Activated T-helper 1 cell treated with anti-CD3 and anti-CD28 coated beads, Interleukin-12 subunit alpha, Interleukin-12 subunit beta, Interleukin-2, Interleukin-4 antibody, amounts not matched to agents 30 ng/mL and 10 ng/mL and 1 ng/mL, durations not matched to agents 14 hours and 24 hours and 36 hours (primary cell): ENCODE results near the gene TAS2R40. TPM values are rescaled to one million over a fixed set of nuclear protein-coding genes. Genes with fewer than 3 reads are reported as not detected.
"Not testable (repeated sequence)": the region's sequence is repeated elsewhere in the genome, so short reads cannot be mapped to it uniquely, and the experiment has no call there.

Experiments used
- DNase-seq: peaks from one replicate; pipeline ENCODE4 v3.0.0; 2021; ENCODE audit warnings: low spot score
- H3K27ac Mint-ChIP-seq: one replicate; pipeline ENCODE4 v1.8.0; 2021; ENCODE audit warnings: mild to moderate bottlenecking, mixed read lengths
- H3K27me3 Mint-ChIP-seq: one replicate; pipeline ENCODE4 v1.8.0; 2022; ENCODE audit warnings: mild to moderate bottlenecking, moderate library complexity, mixed read lengths; ENCODE audit not compliant: insufficient read depth
- H3K36me3 Mint-ChIP-seq: one replicate; pipeline ENCODE4 v1.8.0; 2021; ENCODE audit warnings: low read depth, mixed read lengths
- H3K4me1 Mint-ChIP-seq: one replicate; pipeline ENCODE4 v1.8.0; 2021; ENCODE audit warnings: low read depth, mixed read lengths
- H3K4me3 Mint-ChIP-seq: one replicate; pipeline ENCODE4 v1.8.0; 2021; ENCODE audit warnings: mild to moderate bottlenecking, moderate library complexity, mixed read lengths
- H3K9me3 Mint-ChIP-seq: one replicate; pipeline ENCODE4 v1.8.0; 2021; ENCODE audit warnings: mixed read lengths
- intact Hi-C: fragments of 100-400 bp; cut with micrococcal nuclease; formaldehyde crosslinking; loops from one replicate; pipeline ENCODE4 v1.15.1; 2024
- total RNA-seq: library from RNA; stranded (reverse); gene quantifications from 2 replicates; pipeline ENCODE4 v1.2.3, GENCODE V29; 2022

Gene TAS2R40
- total RNA-seq, result not detected in 2 replicates

DNA sequence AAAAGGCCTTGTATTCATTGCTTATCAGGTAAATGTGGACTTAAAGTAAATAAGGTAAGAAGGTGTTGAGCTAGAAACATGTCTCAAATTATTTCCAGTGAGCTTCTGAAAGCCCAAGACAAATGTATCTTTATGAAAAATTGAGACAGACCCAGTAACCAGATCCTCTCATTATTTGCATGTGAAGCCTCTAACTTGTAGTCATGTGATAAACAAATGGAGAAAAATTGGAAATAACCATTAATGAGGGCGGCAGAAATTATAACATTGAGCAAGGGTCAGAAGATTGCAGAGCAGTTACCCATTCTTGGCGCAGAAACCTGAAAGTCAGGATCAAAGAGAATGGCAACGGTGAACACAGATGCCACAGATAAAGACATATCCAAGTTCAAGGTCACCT is at the start of gene TAS2R40:
TAS2R40 (plus strand) TSS at position 301 of the 400 bp plus-strand sequence; CDS start at position 343, 42 bp downstream.
- intact Hi-C loops, result no loop called here
- H3K36me3 Mint-ChIP-seq, result no peaks in the 10 kb centered on the region
- H3K4me3 Mint-ChIP-seq, result no peak within 1 kb of the TSS

GRCh38 chr7:143172354-143172753 is 49.5 kb upstream of the TAS2R40 start:
- DNase-seq, result no peak
- H3K27ac Mint-ChIP-seq, result no peak overlapping the region
- intact Hi-C loops, result no loop called here

More for the DNA sequence above, at the start of gene TAS2R40:
- Mint-ChIP-seq H3K9me3 (no peaks in the 10 kb centered on the region), H3K27ac (no peak within 1 kb of the TSS), H3K4me1 (no peaks in the 10 kb centered on the region), H3K27me3 (peaks cover 38% of the 10 kb centered on the region)
- DNase-seq, result no peak

DNA sequence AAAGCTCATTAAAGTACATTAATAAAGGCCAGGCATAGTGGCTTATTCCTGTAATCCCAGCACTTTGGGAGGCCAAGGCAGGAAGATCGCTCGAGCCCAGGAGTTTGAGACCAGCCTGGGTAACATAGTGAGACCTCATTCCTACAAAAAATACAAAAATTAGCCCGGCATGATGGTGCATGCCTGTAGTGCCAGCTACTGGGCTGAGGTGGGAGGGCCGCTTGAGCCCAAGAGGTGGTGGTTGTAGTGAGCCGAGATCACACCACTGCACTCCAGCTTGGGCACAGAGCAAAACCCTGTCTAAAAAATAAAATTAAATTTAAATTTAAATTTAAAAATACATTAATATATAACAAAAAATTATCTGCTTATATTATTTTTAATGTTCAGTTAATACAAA is 45.7 kb upstream of the TAS2R40 start:
- no peak overlapping the region for H3K4me3 Mint-ChIP-seq
- H3K9me3 Mint-ChIP-seq, result peaks cover 18% of the 10 kb centered on the region
- H3K4me1 Mint-ChIP-seq, result no peaks in the 10 kb centered on the region
- peaks cover 3% of the 10 kb centered on the region for H3K27me3 Mint-ChIP-seq
- intact Hi-C loops, result no loop called here
- no peaks in the 10 kb centered on the region for H3K36me3 Mint-ChIP-seq
- H3K27ac Mint-ChIP-seq, result no peak overlapping the region
- DNase-seq, result no peak

More at GRCh38 chr7:143172354-143172753, 49.5 kb upstream of the TAS2R40 start:
- Mint-ChIP-seq H3K4me3 (no peak overlapping the region), H3K27me3 (peaks cover 3% of the 10 kb centered on the region), H3K4me1 (no peaks in the 10 kb centered on the region), H3K36me3 (no peaks in the 10 kb centered on the region), H3K9me3 (peaks cover 3% of the 10 kb centered on the region)

GRCh38 chr7:143177374-143178119 is 44.3 kb upstream of the TAS2R40 start:
- Mint-ChIP-seq H3K4me1 (no peaks in the 10 kb centered on the region), H3K4me3 (no peak overlapping the region), H3K27me3 (no peaks in the 10 kb centered on the region), H3K36me3 (no peaks in the 10 kb centered on the region), H3K27ac (no peak overlapping the region), H3K9me3 (peaks cover 22% of the 10 kb centered on the region)
- no peak for DNase-seq
- intact Hi-C loops, result no loop called here

GRCh38 chr7:143180771-143181170 is 41.1 kb upstream of the TAS2R40 start:
- intact Hi-C loops, H3K27me3 Mint-ChIP-seq, H3K4me3 Mint-ChIP-seq, H3K36me3 Mint-ChIP-seq, H3K27ac Mint-ChIP-seq, H3K4me1 Mint-ChIP-seq, DNase-seq: not testable (repeated sequence)
- H3K9me3 Mint-ChIP-seq, result peaks cover 22% of the 10 kb centered on the region

DNA sequence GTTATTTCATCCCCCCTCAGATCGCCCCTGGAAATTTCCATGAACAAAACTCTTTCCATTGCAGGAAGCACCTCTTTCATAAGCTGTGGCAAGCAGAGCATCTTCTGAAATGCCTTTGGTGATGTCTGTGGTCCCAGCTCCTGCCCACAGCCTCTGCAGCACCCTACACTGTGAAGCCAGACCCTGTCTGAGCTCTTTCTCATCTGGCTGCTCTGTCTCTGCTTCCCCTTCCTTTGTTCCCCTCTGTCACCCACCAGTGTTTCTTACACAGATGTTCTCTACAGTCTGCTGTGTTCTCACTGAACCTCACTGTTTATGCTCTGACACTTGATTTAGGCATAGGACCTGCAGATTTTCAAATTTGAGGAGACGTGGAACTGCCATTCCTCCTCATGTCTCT is 40.5 kb upstream of the TAS2R40 start:
- Mint-ChIP-seq H3K9me3 (peaks cover 22% of the 10 kb centered on the region), H3K4me3 (no peak overlapping the region), H3K27ac (no peak overlapping the region), H3K4me1 (no peaks in the 10 kb centered on the region), H3K27me3 (no peaks in the 10 kb centered on the region), H3K36me3 (no peaks in the 10 kb centered on the region)
- intact Hi-C loops, result no loop called here
- DNase-seq, result no peak

DNA sequence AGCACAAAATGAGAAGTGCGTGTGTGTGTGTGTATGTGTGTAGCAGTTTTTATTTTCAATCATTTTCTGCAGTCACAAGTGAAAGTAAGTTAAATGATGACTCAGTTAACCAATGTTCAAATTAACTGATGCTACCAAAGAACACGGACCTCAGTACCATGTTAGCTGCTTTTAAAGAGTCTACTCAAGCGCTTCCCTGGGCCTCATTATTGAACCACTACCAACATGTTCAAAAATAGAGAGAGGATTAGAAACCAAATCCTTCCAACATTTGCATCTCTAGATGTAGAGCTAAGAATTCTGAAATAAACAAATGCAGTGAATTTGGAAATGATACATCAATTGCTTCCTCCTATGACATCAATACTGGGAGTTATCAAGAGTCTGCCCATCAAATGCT is 38.8 kb upstream of the TAS2R40 start, which contains the start of gene TAS2R39:
TAS2R39 (plus strand) TSS at position 396 of the 400 bp plus-strand sequence; CDS start at position 396, 0 bp downstream.
- DNase-seq, result no peak
- H3K4me1 Mint-ChIP-seq, result no peaks in the 10 kb centered on the region
- no peaks in the 10 kb centered on the region for H3K36me3 Mint-ChIP-seq
- peaks cover 13% of the 10 kb centered on the region for H3K9me3 Mint-ChIP-seq
- H3K27ac Mint-ChIP-seq, result no peak within 1 kb of the TSS
- intact Hi-C loops, result no loop called here
- H3K27me3 Mint-ChIP-seq, result peaks cover 3% of the 10 kb centered on the region
- no peak within 1 kb of the TSS for H3K4me3 Mint-ChIP-seq

DNA sequence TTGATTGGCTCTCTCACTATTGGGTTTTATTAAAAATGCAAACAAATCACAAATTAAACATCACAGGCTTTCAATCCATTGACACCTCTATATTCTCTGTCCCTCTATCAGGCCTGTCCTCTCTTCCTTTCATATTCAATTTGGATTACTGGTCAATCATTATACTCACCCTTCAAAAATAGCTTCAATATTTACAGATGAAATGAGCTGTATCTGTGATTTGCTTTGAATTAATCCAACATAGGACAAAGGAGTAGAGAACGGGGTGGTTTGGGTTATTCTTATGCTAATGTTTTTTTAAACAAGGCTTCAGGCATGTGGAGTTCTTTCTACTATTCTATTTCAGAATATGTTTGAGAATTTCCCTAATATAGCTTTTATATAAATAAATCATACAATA is 36.3 kb upstream of the TAS2R40 start:
- peaks cover 4% of the 10 kb centered on the region for H3K9me3 Mint-ChIP-seq
- no peak for DNase-seq

GRCh38 chr7:143188994-143189393 is 32.8 kb upstream of the TAS2R40 start:
- intact Hi-C loops, result no loop called here
- H3K9me3 Mint-ChIP-seq, result no peaks in the 10 kb centered on the region
- no peak overlapping the region for H3K27ac Mint-ChIP-seq
- DNase-seq, result no peak
- H3K27me3 Mint-ChIP-seq, result peaks cover 3% of the 10 kb centered on the region
- no peak overlapping the region for H3K4me3 Mint-ChIP-seq
- no peaks in the 10 kb centered on the region for H3K4me1 Mint-ChIP-seq
- no peaks in the 10 kb centered on the region for H3K36me3 Mint-ChIP-seq

More for the DNA sequence above, 36.3 kb upstream of the TAS2R40 start:
- intact Hi-C loops, result no loop called here
- Mint-ChIP-seq H3K36me3 (no peaks in the 10 kb centered on the region), H3K4me3 (no peak overlapping the region), H3K27me3 (peaks cover 3% of the 10 kb centered on the region), H3K27ac (no peak overlapping the region), H3K4me1 (no peaks in the 10 kb centered on the region)

GRCh38 chr7:143193880-143194279 is 28.0 kb upstream of the TAS2R40 start:
- Mint-ChIP-seq H3K9me3 (no peaks in the 10 kb centered on the region), H3K27ac (no peak overlapping the region), H3K27me3 (no peaks in the 10 kb centered on the region), H3K4me3 (no peak overlapping the region), H3K4me1 (no peaks in the 10 kb centered on the region), H3K36me3 (no peaks in the 10 kb centered on the region)
- no peak for DNase-seq
- intact Hi-C loops, result no loop called here

GRCh38 chr7:143199040-143199439 is 22.8 kb upstream of the TAS2R40 start:
- H3K4me1 Mint-ChIP-seq, result no peaks in the 10 kb centered on the region
- DNase-seq, result no peak
- H3K36me3 Mint-ChIP-seq, result no peaks in the 10 kb centered on the region

DNA sequence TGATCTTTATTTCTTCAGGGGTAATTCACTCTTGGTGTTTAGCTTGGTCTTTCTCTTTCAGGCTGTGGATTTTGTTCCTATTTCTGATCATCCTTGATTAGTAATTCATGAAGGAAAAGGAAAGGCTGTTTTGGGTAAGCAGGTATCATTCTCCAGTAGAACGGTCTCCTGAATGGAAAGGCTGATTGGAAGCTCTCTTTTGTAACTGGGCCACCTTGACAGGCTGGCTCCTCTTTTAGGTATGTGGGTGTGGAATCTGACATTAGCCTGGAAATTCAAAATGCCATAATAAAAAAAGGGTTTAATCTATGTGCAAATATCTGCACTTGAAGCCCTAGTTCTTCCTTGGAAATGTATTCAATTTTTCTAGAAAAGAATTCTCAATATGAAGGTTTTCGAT is 19.7 kb upstream of the TAS2R40 start:
- Mint-ChIP-seq H3K4me3 (no peak overlapping the region), H3K9me3 (no peaks in the 10 kb centered on the region), H3K27ac (no peak overlapping the region), H3K4me1 (peaks cover 10% of the 10 kb centered on the region), H3K27me3 (peaks cover 13% of the 10 kb centered on the region), H3K36me3 (no peaks in the 10 kb centered on the region)
- DNase-seq, result no peak
- intact Hi-C loops, result no loop called here

More at GRCh38 chr7:143199040-143199439, 22.8 kb upstream of the TAS2R40 start:
- Mint-ChIP-seq H3K27me3 (peaks cover 13% of the 10 kb centered on the region), H3K9me3 (no peaks in the 10 kb centered on the region), H3K27ac (no peak overlapping the region), H3K4me3 (no peak overlapping the region)
- intact Hi-C loops, result no loop called here

DNA sequence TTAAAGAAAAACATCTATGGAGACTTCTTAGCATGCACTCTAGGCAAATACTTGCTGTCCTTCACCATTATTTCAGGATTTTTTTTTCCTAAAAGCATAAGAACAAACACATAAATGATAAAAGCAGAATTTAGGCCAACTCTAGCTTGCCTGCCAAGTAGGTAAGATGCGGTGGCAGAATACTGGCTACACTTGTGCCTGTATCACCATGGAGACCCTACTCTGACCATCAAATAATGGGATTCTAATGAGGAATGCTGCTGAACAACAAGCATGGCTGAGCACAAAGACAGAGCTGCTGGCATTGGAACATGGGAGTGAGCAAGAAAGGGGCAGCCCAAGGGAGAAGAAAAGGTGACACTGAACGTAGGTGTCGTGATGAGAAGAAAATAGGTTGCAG is 18.5 kb upstream of the TAS2R40 start:
- DNase-seq, result no peak
- no peak overlapping the region for H3K27ac Mint-ChIP-seq
- peaks cover 13% of the 10 kb centered on the region for H3K27me3 Mint-ChIP-seq
- intact Hi-C loops, result no loop called here
- no peak overlapping the region for H3K4me3 Mint-ChIP-seq
- peaks cover 10% of the 10 kb centered on the region for H3K4me1 Mint-ChIP-seq
- no peaks in the 10 kb centered on the region for H3K36me3 Mint-ChIP-seq
- no peaks in the 10 kb centered on the region for H3K9me3 Mint-ChIP-seq
